GM18909 (cell line): ENCODE results near the gene CYSTM1.

ENCODE experiments used
- ATAC-seq: cut with Tn5 transposase; IDR thresholded peaks from one replicate; pipeline ENCODE4 v1.9.1; 2021; ENCODE audit warnings: mild to moderate bottlenecking; ENCODE audit not compliant: unreplicated experiment, poor library complexity

CYSTM1 gene

DNA sequence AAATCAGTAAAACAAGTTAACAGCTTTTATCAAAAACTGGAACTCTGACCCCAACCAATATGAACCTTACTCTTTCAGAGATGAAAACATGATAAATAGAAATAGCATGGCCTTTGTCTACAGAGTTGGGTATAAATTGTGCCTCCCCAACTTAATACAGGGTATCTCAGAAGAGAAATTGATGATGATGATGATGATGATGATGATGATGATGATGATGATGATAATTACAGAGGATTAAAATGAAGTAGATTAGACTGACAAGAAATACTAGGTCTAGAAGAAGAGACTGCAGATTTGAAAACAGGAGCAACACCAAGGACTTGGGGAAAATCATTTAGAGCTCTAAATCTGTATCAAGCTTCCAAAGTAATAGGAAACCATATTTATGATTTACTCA, 100.8 kb downstream of the CYSTM1 start:
- no peak for ATAC-seq

DNA sequence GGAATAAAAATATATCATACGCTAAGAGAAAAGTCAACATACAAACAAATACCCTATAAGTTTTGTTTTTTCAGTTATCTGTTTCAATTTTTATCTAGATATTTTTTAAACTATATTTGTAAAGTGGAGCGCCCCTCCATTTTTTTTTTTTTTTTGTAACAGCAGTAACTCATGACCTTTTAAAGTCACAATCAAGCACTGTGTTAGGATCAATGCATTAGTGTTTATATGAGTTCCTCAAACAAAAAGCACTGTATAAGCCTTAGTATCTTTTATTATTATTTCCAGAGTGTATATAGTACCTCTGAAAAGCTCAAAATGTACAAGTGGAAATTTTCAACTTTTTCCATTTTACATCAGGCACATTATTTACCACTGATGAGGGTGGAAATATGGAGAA, 107.3 kb downstream of the CYSTM1 start:
- ATAC-seq = no peak

DNA sequence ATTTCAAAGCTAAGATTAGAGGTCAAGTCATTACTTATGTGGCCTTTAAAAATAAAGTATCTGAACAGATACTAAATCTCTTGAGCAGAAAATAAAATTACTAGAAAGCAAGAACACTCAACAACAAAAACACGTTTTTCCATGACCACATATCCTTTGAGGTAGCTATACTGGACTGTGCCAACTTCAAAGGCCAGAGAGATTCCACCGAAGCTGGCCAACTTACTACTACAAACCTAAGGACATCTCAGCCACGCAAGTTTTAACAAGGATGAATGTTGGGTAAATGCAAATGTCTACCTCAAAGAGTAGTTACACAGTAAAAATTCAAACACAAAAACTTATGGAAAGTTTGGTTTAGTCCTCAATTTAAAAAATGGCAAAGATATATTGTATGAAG, 109.0 kb downstream of the CYSTM1 start:
- no peak for ATAC-seq

DNA sequence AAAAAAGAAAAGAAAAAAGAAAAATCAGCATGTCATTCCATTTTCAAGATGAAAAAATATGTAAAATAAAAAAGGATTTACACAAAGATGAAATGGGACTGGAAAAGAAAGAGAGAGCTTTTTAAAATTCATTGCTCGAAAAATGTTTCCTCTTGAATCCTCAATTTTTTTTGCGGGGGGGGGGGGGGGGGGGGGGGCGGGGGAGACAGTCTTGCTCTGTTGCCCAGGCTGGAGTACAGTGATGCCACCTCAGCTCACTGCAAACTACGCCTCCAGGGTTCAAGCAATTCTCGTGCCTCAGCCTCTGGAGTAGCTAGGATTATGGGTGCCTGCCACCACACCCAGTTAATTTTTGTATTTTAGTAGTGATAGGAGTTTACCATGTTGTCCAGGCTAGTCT, 111.4 kb downstream of the CYSTM1 start:
- ATAC-seq = no peak

DNA sequence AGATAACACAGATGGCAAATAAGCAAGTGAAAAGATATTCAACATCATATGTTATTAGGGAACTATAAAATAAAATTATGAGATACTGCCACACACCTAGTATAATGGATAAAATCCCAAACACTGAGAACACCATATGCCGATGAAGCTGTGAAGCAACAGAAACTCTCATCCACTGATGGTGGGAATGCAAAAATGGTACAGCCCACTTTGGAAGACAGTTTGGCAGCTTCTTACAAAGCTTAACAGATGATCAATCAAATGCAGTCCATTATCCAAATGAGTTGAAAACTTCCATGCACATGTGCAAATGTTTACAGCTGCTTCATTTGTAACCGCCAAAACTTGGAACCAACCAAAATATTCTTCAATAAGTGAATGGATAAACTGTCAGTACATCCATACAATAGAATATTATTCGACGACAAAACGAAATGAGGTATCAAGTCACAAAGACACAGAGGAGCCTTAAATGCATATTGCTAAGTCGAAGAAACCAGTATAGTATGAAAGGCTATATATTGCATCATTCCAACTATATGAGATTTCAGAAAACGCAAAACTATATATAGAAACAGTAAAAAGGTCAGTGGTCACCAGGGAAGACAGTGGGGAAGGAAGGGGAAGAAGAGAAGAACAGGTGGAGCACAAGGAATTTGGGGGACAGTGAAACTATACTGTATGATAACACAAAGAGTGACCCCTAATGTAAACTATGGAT, 113.0 kb downstream of the CYSTM1 start:
- no peak for ATAC-seq

DNA sequence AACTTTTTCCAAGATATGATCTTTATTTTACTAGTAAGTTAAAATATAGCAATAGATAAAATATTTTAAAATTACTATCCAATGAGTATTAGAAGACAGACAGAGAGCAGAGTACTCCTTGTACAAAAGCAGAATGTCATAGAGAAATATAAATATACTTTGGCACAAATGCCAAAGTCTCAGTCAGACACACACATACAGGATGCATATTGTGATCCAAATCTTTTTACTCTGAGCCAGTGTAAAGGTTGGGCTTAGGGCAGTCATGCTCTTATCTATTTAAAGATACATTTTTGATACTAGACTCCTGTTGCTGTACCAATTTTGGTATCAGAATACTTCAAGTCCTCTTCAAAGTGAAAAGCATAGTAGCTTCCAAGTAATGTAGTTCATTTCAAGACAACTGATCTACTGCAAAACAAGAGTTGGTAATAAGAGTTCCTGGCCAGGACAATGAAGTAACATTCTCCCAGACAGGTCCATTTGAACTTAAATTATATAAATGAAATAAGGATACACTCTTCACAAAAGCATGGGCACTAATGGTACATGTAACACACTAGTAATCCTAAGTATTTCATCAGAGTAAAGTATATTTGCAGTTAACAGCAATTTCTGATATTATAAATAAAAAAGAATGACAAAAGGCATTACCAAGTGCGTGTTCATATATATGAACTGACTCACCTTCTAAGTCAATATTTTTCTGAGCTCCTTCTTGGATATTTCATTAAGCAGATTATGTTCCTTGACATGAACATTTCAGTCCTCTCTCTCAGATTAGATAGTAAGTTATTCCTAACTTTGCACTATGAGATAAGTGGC, 117.4 kb downstream of the CYSTM1 start:
- no peak for ATAC-seq
